IMR-90 (cell line): Measurements from ENCODE around the gene TMA16. TPM values are rescaled to one million over a fixed set of nuclear protein-coding genes. Genes with fewer than 3 reads are reported as not detected.

Experiments
- ATAC-seq: fragments of 200-7000 bp; cut with Tn5 transposase; 2 replicates; pipeline ENCODE4 v1.9.1; 2020; ENCODE audit warnings: low read depth, mild to moderate bottlenecking, moderate library complexity
- BruUV-seq: library from RNA; stranded (reverse); fragments of 400-500 nt; replicated peaks from 2 replicates; lab custom pipeline; 2021; lab: Mats Ljungman, UMichigan
- CTCF ChIA-PET: fragments of 300-600 bp; formaldehyde crosslinking; extraction: SDS; loops from one replicate; lab custom pipeline; 2021; ENCODE audit warnings: antibody characterized with exemption; lab: Yijun Ruan, JAX
- POLR2A ChIA-PET: fragments of 300-600 bp; sonication (Branson Sonifier 250); formaldehyde crosslinking; loops from one replicate; lab custom pipeline; 2022; ENCODE audit warnings: antibody characterized with exemption; ENCODE audit not compliant: unreplicated experiment; lab: Charles Lee
- DNase-seq: peaks from one replicate; pipeline ENCODE4 v3.0.0; 2013
- H2AFZ ChIP-seq: replicated peaks from 2 replicates; pipeline ENCODE3; 2013; ENCODE audit warnings: low read length, mild to moderate bottlenecking; ENCODE audit not compliant: poor library complexity
- H2AK5ac ChIP-seq: 2 replicates; pipeline ENCODE4 v1.6.1; 2013; ENCODE audit warnings: low read depth, low read length, inconsistent platforms
- H2AK9ac ChIP-seq: replicated peaks from 2 replicates; pipeline ENCODE3; 2013; ENCODE audit warnings: mild to moderate bottlenecking, low read depth, low read length, moderate library complexity; ENCODE audit not compliant: poor library complexity
- H2BK120ac ChIP-seq: 2 replicates; pipeline ENCODE4 v1.6.1; 2013; ENCODE audit warnings: low read depth, low read length, inconsistent platforms
- H2BK15ac ChIP-seq: 3 replicates; pipeline ENCODE4 v1.6.1; 2013; ENCODE audit warnings: low read depth, low read length, inconsistent platforms
- H2BK20ac ChIP-seq: 2 replicates; pipeline ENCODE4 v1.6.1; 2013; ENCODE audit warnings: low read depth, mild to moderate bottlenecking, inconsistent platforms, low read length, moderate library complexity
- H2BK5ac ChIP-seq: 2 replicates; pipeline ENCODE4 v1.6.1; 2013; ENCODE audit warnings: mild to moderate bottlenecking, low read depth, low read length, inconsistent platforms; ENCODE audit not compliant: poor library complexity, severe bottlenecking
- H3K14ac ChIP-seq: replicated peaks from 2 replicates; pipeline ENCODE4 v1.6.1; 2013; ENCODE audit warnings: low read depth, low read length, inconsistent platforms
- H3K18ac ChIP-seq: 2 replicates; pipeline ENCODE4 v1.6.1; 2013; ENCODE audit warnings: low read depth, low read length, control low read depth
- H3K23ac ChIP-seq: 2 replicates; pipeline ENCODE4 v1.6.1; 2013; ENCODE audit warnings: low read depth, low read length, inconsistent platforms
- H3K27ac ChIP-seq: 2 replicates; pipeline ENCODE4 v1.5.1; 2013; ENCODE audit warnings: mild to moderate bottlenecking, control low read depth, low read length; ENCODE audit not compliant: insufficient read depth
- H3K27me3 ChIP-seq: 2 replicates; pipeline ENCODE4 v1.6.1; 2013; ENCODE audit warnings: low read length; ENCODE audit not compliant: control insufficient read depth, insufficient read depth
- H3K36me3 ChIP-seq: 2 replicates; pipeline ENCODE4 v1.6.1; 2013; ENCODE audit warnings: low read length, mixed read lengths; ENCODE audit not compliant: control insufficient read depth, insufficient read depth
- H3K4ac ChIP-seq: 2 replicates; pipeline ENCODE4 v1.6.1; 2013; ENCODE audit warnings: low read depth, low read length, inconsistent platforms
- H3K4me1 ChIP-seq: 2 replicates; pipeline ENCODE4 v1.6.1; 2013; ENCODE audit warnings: low read length, mixed read lengths; ENCODE audit not compliant: control insufficient read depth, insufficient read depth
- H3K4me2 ChIP-seq: 2 replicates; pipeline ENCODE4 v1.6.1; 2013; ENCODE audit warnings: low read depth, mild to moderate bottlenecking, control low read depth, low read length, moderate library complexity
- H3K4me3 ChIP-seq: 2 replicates; pipeline ENCODE4 v1.5.1; 2013; ENCODE audit warnings: low read depth, mild to moderate bottlenecking, control low read depth, low read length, moderate library complexity; ENCODE audit not compliant: insufficient read depth
- H3K56ac ChIP-seq: 2 replicates; pipeline ENCODE4 v1.6.1; 2013; ENCODE audit warnings: low read length, inconsistent platforms; ENCODE audit not compliant: insufficient read depth; ENCODE audit errors: extremely low read depth
- H3K79me1 ChIP-seq, 2 experiments: 2 replicates each; pipeline ENCODE4 v1.6.1; 2013; ENCODE audit warnings: low read length in 2 of 2, inconsistent platforms in 1 of 2, low read depth in 1 of 2
- H3K9ac ChIP-seq: 2 replicates; pipeline ENCODE4 v1.6.1; 2013; ENCODE audit warnings: low read depth, low read length, control low read depth
- H3K9me1 ChIP-seq: 2 replicates; pipeline ENCODE4 v1.6.1; 2013; ENCODE audit warnings: low read length, inconsistent platforms; ENCODE audit not compliant: insufficient read depth
- H3K9me3 ChIP-seq: 2 replicates; pipeline ENCODE4 v1.6.1; 2013; ENCODE audit warnings: low read length; ENCODE audit not compliant: control insufficient read depth, insufficient read depth
- H4K20me1 ChIP-seq: 2 replicates; pipeline ENCODE4 v1.6.1; 2013; ENCODE audit warnings: low read length, inconsistent platforms; ENCODE audit not compliant: insufficient read depth
- H4K5ac ChIP-seq: 2 replicates; pipeline ENCODE4 v1.6.1; 2013; ENCODE audit warnings: mild to moderate bottlenecking, low read depth, low read length, control low read depth
- H4K8ac ChIP-seq, 2 experiments: 2 replicates each; pipeline ENCODE4 v1.6.1; 2013; ENCODE audit warnings: low read depth in 2 of 2, low read length in 2 of 2, control low read depth in 1 of 2, inconsistent platforms in 1 of 2
- H4K91ac ChIP-seq: 2 replicates; pipeline ENCODE4 v1.6.1; 2013; ENCODE audit warnings: low read depth, low read length, inconsistent platforms; ENCODE audit not compliant: insufficient read depth
- BHLHE40 ChIP-seq: fragments of 150-350 bp; IDR thresholded peaks from 2 replicates; pipeline ENCODE4 v1.6.1; 2016; ENCODE audit warnings: mild to moderate bottlenecking, low read depth, low read length
- CEBPB ChIP-seq: IDR thresholded peaks from 2 replicates; pipeline ENCODE4 v1.6.1; 2012; ENCODE audit warnings: low read depth, low read length, improper control_type of control experiment
- CHD1 ChIP-seq: IDR thresholded peaks from 2 replicates; pipeline ENCODE4 v1.6.1; 2012; ENCODE audit warnings: low read depth, low read length, improper control_type of control experiment
- FOS ChIP-seq: fragments of 150-350 bp; IDR thresholded peaks from 2 replicates; pipeline ENCODE4 v1.6.1; 2016; ENCODE audit warnings: low read depth, low read length
- MAFK ChIP-seq: IDR thresholded peaks from 2 replicates; pipeline ENCODE4 v1.6.1; 2012; ENCODE audit warnings: low read depth, low read length, improper control_type of control experiment
- MAZ ChIP-seq: IDR thresholded peaks from 2 replicates; pipeline ENCODE4 v1.6.1; 2012; ENCODE audit warnings: low read depth, mild to moderate bottlenecking, low read length, improper control_type of control experiment, moderate library complexity, borderline replicate concordance
- MXI1 ChIP-seq: IDR thresholded peaks from 2 replicates; pipeline ENCODE4 v1.6.1; 2012; ENCODE audit warnings: low read depth, mild to moderate bottlenecking, low read length, moderate library complexity, borderline replicate concordance
- NFE2L2 ChIP-seq: fragments of 150-350 bp; IDR thresholded peaks from 2 replicates; pipeline ENCODE4 v1.6.1; 2016; ENCODE audit warnings: low read depth, mild to moderate bottlenecking, low read length
- POLR2A ChIP-seq: IDR thresholded peaks from 2 replicates; pipeline ENCODE4 v1.6.1; 2012; ENCODE audit warnings: mild to moderate bottlenecking, low read depth, low read length
- RAD21 ChIP-seq: IDR thresholded peaks from 2 replicates; pipeline ENCODE4 v1.6.1; 2012; ENCODE audit warnings: low read length, improper control_type of control experiment
- RCOR1 ChIP-seq: IDR thresholded peaks from 2 replicates; pipeline ENCODE4 v1.6.1; 2012; ENCODE audit warnings: mild to moderate bottlenecking, low read length, improper control_type of control experiment; ENCODE audit not compliant: insufficient replicate concordance
- RFX5 ChIP-seq: IDR thresholded peaks from 2 replicates; pipeline ENCODE4 v1.8.0; 2012; ENCODE audit warnings: low read depth, mild to moderate bottlenecking, low read length, moderate library complexity
- SMC3 ChIP-seq: fragments of 150-350 bp; IDR thresholded peaks from 2 replicates; pipeline ENCODE4 v1.6.1; 2016; ENCODE audit warnings: low read depth, mild to moderate bottlenecking, antibody characterized with exemption, low read length, moderate library complexity
- USF2 ChIP-seq: fragments of 150-350 bp; IDR thresholded peaks from 2 replicates; pipeline ENCODE4 v1.6.1; 2017; ENCODE audit warnings: mild to moderate bottlenecking, antibody characterized with exemption, low read length, low read depth
- WGBS, 2 experiments: methylation state at CpG; one replicate each; pipeline versions ENCODE4 v1.1.5 to v1.1.7; 2013; ENCODE audit warnings: missing lambda C conversion rate in 2 of 2; ENCODE audit not compliant: insufficient read length in 1 of 2; ENCODE audit errors: extremely low coverage in 2 of 2; 5-methylcytosine and 5-hydroxymethylcytosine counted together
- dilution Hi-C: fragments of 300-500 bp; cut with HindIII; formaldehyde crosslinking; loops from one replicate; pipeline ENCODE4 v1.14.3; 2018; ENCODE audit warnings: low sequenced_read_pairs; ENCODE audit not compliant: unreplicated experiment
- in situ Hi-C: fragments of 300-500 bp; cut with MboI; formaldehyde crosslinking; loops from 3 replicates; pipeline ENCODE4 v1.14.3; 2019; ENCODE audit warnings: low sequenced_read_pairs, inconsistent platforms, mixed read lengths
- intact Hi-C: fragments of 100-400 bp; cut with micrococcal nuclease; formaldehyde crosslinking; loops from 2 replicates; pipeline ENCODE4 v1.10.0; 2022
- polyA plus RNA-seq, 3 experiments: library from polyadenylated mRNA; depleted of rRNA; stranded (reverse); fragments of >200 nt; gene quantifications; 2 replicates each; pipeline ENCODE4 v1.2.3, GENCODE V29; 2012; ENCODE audit warnings: low replicate concordance in 1 of 3
- total RNA-seq: library from RNA; depleted of rRNA; stranded (reverse); fragments of >200 nt; gene quantifications from 2 replicates; pipeline ENCODE4 v1.2.3, GENCODE V29; 2012
- TF ChIP-seq, protein P1 (sequence below): conservative IDR thresholded peaks from 2 replicates; pipeline ENCODE4 v1.5.1; 2012; ENCODE audit warnings: mild to moderate bottlenecking, low read depth, low read length, improper control_type of control experiment
- TF ChIP-seq, protein P2 (sequence below): fragments of 150-350 bp; IDR thresholded peaks from 2 replicates; pipeline ENCODE4 v1.6.1; 2016; ENCODE audit warnings: low read depth, mild to moderate bottlenecking, low read length, moderate library complexity, borderline replicate concordance

Gene TMA16
- total and polyA plus RNA-seq, 2 of the 4 experiments (the other 2 are of a cell fraction): 9.3 to 19.8 TPM

DNA sequence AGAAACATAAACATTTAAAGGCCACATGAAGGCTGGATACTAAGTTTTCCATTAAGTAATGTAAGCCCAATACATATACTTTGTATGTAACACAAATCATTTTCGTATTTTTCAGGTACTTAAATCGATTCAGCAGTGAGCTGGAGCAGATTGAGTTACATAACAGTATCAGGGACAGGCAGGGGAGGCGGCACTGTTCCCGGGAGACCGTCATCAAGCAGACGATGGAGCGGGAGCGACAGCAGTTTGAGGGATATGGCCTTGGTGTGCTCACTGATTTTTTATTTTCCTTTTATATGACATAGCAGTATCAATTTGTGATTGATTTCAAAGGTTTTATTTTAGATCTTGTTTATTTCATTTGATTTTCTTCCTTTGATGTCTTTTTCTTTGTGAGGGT, 20.7 kb downstream of the TMA16 start:
- intact Hi-C loops (no loop called here), in situ Hi-C loops (loop anchor here (25.0 kb wide), 1 partner anchor 353 kb away; the partner anchor contains the start of gene NAF1), dilution Hi-C loops (no loop called here)
- Histone ChIP-seq H3K56ac (no peak overlapping the region), H2BK15ac (no peak overlapping the region), H4K91ac (no peak overlapping the region), H4K8ac (no peak overlapping the region), H2BK20ac (no peak overlapping the region), H3K4me1 (no peaks in the 10 kb centered on the region), H3K36me3 (peaks cover 17% of the 10 kb centered on the region), H3K27me3 (no peaks in the 10 kb centered on the region), H2BK120ac (no peak overlapping the region), H3K4me2 (no peak overlapping the region), H3K23ac (no peak overlapping the region), H3K9ac (no peak overlapping the region), H3K18ac (no peak overlapping the region), H3K9me1 (no peaks in the 10 kb centered on the region), H3K9me3 (no peaks in the 10 kb centered on the region), H3K79me1 (peaks cover 0 to 7% of the 10 kb centered on the region in 2 experiments; a peak in 1 of 4 replicates), H2BK5ac (no peak overlapping the region), H2AFZ (no peak overlapping the region), H3K4ac (no peak overlapping the region), H4K20me1 (no peaks in the 10 kb centered on the region), H2AK9ac (no peak overlapping the region), H3K4me3 (no peak overlapping the region), H3K14ac (no peak overlapping the region), H2AK5ac (no peak overlapping the region), H4K5ac (no peak overlapping the region), H3K27ac (no peak overlapping the region)
- BruUV-seq: no TSS peak
- no peak for ATAC-seq
- no CpG with 5 or more reads among the region's 8 CpGs for WGBS, 2 experiments
- no peak for DNase-seq
- ChIA-PET CTCF (no interaction called here), POLR2A (no interaction called here)
- TF ChIP-seq MAFK (no peak), USF2 (no peak), RAD21 (no peak), POLR2A (no peak), MAZ (no peak), RFX5 (no peak), MXI1 (no peak), FOS (no peak), CEBPB (no peak), CHD1 (no peak), NFE2L2 (no peak), RCOR1 (no peak), BHLHE40 (no peak), SMC3 (no peak)
- TF ChIP-seq, protein P1, sequence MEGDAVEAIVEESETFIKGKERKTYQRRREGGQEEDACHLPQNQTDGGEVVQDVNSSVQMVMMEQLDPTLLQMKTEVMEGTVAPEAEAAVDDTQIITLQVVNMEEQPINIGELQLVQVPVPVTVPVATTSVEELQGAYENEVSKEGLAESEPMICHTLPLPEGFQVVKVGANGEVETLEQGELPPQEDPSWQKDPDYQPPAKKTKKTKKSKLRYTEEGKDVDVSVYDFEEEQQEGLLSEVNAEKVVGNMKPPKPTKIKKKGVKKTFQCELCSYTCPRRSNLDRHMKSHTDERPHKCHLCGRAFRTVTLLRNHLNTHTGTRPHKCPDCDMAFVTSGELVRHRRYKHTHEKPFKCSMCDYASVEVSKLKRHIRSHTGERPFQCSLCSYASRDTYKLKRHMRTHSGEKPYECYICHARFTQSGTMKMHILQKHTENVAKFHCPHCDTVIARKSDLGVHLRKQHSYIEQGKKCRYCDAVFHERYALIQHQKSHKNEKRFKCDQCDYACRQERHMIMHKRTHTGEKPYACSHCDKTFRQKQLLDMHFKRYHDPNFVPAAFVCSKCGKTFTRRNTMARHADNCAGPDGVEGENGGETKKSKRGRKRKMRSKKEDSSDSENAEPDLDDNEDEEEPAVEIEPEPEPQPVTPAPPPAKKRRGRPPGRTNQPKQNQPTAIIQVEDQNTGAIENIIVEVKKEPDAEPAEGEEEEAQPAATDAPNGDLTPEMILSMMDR: no peak
- TF ChIP-seq, protein P2, sequence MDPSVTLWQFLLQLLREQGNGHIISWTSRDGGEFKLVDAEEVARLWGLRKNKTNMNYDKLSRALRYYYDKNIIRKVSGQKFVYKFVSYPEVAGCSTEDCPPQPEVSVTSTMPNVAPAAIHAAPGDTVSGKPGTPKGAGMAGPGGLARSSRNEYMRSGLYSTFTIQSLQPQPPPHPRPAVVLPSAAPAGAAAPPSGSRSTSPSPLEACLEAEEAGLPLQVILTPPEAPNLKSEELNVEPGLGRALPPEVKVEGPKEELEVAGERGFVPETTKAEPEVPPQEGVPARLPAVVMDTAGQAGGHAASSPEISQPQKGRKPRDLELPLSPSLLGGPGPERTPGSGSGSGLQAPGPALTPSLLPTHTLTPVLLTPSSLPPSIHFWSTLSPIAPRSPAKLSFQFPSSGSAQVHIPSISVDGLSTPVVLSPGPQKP: no peak
